MM.1S (cell line): Measurements from ENCODE around the gene MINDY4.

ENCODE experiments used
- EZH2 ChIP-seq: fragments of 300-600 bp; sonication (generic); optimal IDR thresholded peaks from 2 replicates; pipeline ENCODE3; 2017; ENCODE audit warnings: low read depth, mild to moderate bottlenecking, antibody characterized with exemption, low read length, mixed read lengths
- EZH2phosphoT487 ChIP-seq: fragments of 300-600 bp; sonication (generic); IDR thresholded peaks from 2 replicates; pipeline ENCODE4 v1.6.1; 2018; ENCODE audit warnings: antibody characterized with exemption, low read length
- TF ChIP-seq, protein P1 (sequence below): fragments of 300-600 bp; sonication (generic); IDR thresholded peaks from 2 replicates; pipeline ENCODE4 v1.5.1; 2016; ENCODE audit warnings: antibody characterized with exemption, low read length, mixed read lengths

GRCh38 chr7:30869794-30870611 lies 98.8 kb downstream of the MINDY4 start:
- TF ChIP-seq, protein P1, sequence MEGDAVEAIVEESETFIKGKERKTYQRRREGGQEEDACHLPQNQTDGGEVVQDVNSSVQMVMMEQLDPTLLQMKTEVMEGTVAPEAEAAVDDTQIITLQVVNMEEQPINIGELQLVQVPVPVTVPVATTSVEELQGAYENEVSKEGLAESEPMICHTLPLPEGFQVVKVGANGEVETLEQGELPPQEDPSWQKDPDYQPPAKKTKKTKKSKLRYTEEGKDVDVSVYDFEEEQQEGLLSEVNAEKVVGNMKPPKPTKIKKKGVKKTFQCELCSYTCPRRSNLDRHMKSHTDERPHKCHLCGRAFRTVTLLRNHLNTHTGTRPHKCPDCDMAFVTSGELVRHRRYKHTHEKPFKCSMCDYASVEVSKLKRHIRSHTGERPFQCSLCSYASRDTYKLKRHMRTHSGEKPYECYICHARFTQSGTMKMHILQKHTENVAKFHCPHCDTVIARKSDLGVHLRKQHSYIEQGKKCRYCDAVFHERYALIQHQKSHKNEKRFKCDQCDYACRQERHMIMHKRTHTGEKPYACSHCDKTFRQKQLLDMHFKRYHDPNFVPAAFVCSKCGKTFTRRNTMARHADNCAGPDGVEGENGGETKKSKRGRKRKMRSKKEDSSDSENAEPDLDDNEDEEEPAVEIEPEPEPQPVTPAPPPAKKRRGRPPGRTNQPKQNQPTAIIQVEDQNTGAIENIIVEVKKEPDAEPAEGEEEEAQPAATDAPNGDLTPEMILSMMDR, result no peak
- TF ChIP-seq EZH2 (no peak), EZH2phosphoT487 (no peak)
